Measurements from ENCODE around the gene EHF. TPM values are rescaled to one million over a fixed set of nuclear protein-coding genes. Genes with fewer than 3 reads are reported as not detected.
A peak's percentile ranks its signal among the peaks of the same experiment; 100 is the strongest.

Gene EHF
- total and polyA plus RNA-seq, 9 of the 15 experiments (the other 6 are each of a cell fraction or from before 2014, with no cell fraction given), result 0.04 to 0.54 (median 0.37) TPM

DNA sequence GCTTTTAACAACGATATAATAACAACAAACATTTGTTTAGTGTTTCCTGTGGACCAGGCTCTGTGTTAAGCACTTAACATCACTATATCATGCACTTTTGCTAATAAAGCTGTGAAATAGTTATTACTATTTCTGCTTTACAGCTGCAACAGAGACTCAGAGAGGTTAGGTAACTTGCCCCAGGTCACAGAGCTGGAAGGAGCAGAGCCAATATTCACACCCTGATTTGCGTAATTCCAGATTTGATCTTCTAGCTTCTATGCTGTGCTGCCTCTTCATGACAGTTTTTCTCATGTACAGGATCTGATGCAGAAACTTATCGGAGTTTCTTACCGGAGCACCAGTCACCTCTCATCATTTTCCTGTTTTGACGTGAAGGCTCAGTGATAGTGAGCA lies 33.6 kb upstream of the EHF start:
- in situ Hi-C loops (cut with MboI) (loop anchor here (5.0 kb wide), 1 partner anchor 305 kb away; no protein-coding TSS in a partner anchor), intact Hi-C loops (cut with micrococcal nuclease) (loop anchor here (2.0 to 5.0 kb wide), 3 partner anchors 16 to 805 kb away; no protein-coding TSS in a partner anchor)
- H3K4me2 ChIP-seq (ENCODE audit: insufficient read depth, low read length), result peak overlapping the region; percentile 38; the same call in 1 of the 2 replicates
- TF ChIP-seq MECOM (CRISPR knock-in tag; IDR thresholded peaks at IDR 0.05), result 0 out of 2 replicates have a peak, but pooled peaks have one; percentile 33
- TF ChIP-seq, protein P1, sequence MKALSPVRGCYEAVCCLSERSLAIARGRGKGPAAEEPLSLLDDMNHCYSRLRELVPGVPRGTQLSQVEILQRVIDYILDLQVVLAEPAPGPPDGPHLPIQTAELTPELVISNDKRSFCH (CRISPR knock-in tag; IDR thresholded peaks at IDR 0.05), result no peak
- TF ChIP-seq, protein P1 (tag; IDR thresholded peaks at IDR 0.05), result no peak
- TF ChIP-seq RBM25 (IDR thresholded peaks at IDR 0.05; ENCODE audit: low read depth, low read length, severe bottlenecking), result peak; percentile 75
- peak; percentile 54 for TF ChIP-seq CBFA2T3 (IDR thresholded peaks at IDR 0.05)
- peak; percentile 56 to 67 for TF ChIP-seq KDM1A (IDR thresholded peaks at IDR 0.05)
- no peak for TF ChIP-seq CEBPG (CRISPR knock-in tag; IDR thresholded peaks at IDR 0.05)
- peak in 1 of 2 experiments; percentile 40; a peak in 1 of 4 replicates for TF ChIP-seq CEBPG (tag; conservative IDR thresholded peaks at IDR 0.05 in 1 of 2, IDR thresholded peaks at IDR 0.05 in 1 of 2)
- peak; percentile 71 for TF ChIP-seq BCOR (IDR thresholded peaks at IDR 0.05)
- TF ChIP-seq BRD9 (IDR thresholded peaks at IDR 0.05; ENCODE audit: low read depth, partially characterized antibody), result peak; percentile 46
- TF ChIP-seq ADNP (tag; IDR thresholded peaks at IDR 0.05), result peak; percentile 73
- TF ChIP-seq JUNB (CRISPR knock-in tag; conservative IDR thresholded peaks at IDR 0.05), result no peak
- peak; percentile 73 for TF ChIP-seq ZFP36 (IDR thresholded peaks at IDR 0.05; ENCODE audit: low read depth, low read length, partially characterized antibody)
- no peaks in the 10 kb centered on the region for H4K20me1 ChIP-seq (replicated peaks; ENCODE audit: control insufficient read depth, insufficient read depth, low read length)
- H3K4me1 ChIP-seq (replicated peaks in 1 of 2; ENCODE audit: control insufficient read depth in 2 of 2, insufficient read depth in 2 of 2, low read length in 2 of 2), result peaks cover 0 to 40% of the 10 kb centered on the region in 2 experiments; a peak in 3 of 5 replicates
- FAIRE-seq (no peak), DNase-seq (ENCODE audit: extremely low read depth in 1 of 4, low spot score in 3 of 4) (no peak), ATAC-seq (no peak)
- no TSS peak for BruUV-seq (replicated peaks)
- CTCF ChIA-PET (ENCODE audit: low intra/inter-chr PET ratio), result interaction anchor here (1.3 to 4.3 kb wide), 3 partner anchors 303 to 311 kb away, joined by 4 to 73 read pairs (median 16); no protein-coding TSS in a partner anchor
- peak overlapping the region; percentile 67 for H2AFZ ChIP-seq (ENCODE audit: low read depth, low read length)
- H3K9me3 ChIP-seq (replicated peaks; ENCODE audit: control insufficient read depth, insufficient read depth, low read depth, low read length), result no peaks in the 10 kb centered on the region
- peak overlapping the region; percentile 36; the same call in 1 of the 3 replicates for H3K27ac ChIP-seq (ENCODE audit: extremely low read depth, low read depth, low read length)
- 37% methylated on average over 5 of the region's 5 CpGs for WGBS (ENCODE audit: insufficient coverage, low coverage, missing lambda C conversion rate)
- H3K79me2 ChIP-seq (ENCODE audit: control insufficient read depth, insufficient read depth, low read length), result no peaks in the 10 kb centered on the region
- H3K36me3 ChIP-seq (ENCODE audit: control insufficient read depth, insufficient read depth, low read length), result no peaks in the 10 kb centered on the region
- no peak overlapping the region for H3K9ac ChIP-seq (ENCODE audit: insufficient read depth in 1 of 2, low read depth in 2 of 2, low read length in 2 of 2)
- no peak overlapping the region for H3K4me3 ChIP-seq
- H3K27me3 ChIP-seq (ENCODE audit: control insufficient read depth in 2 of 2, insufficient read depth in 2 of 2, low read length in 2 of 2), result no peaks in the 10 kb centered on the region
- POLR2A ChIA-PET, result interaction anchor here (1.6 kb wide), 1 partner anchor 267 kb away, joined by 6 read pairs; no protein-coding TSS in a partner anchor
- no peaks in the 10 kb centered on the region for H3K9me1 ChIP-seq (ENCODE audit: control insufficient read depth, insufficient read depth, low read length)

Measured in K562 (cell line).